A204.1 (cell line): ENCODE results near the gene APC2.
"Not testable (repeated sequence)": the region's sequence is repeated elsewhere in the genome, so short reads cannot be mapped to it uniquely, and the experiment has no call there.

Experiments used
- FAIRE-seq: peaks from 2 replicates; lab custom pipeline; 2012; peaks lifted over from hg19 to GRCh38; lab: Jason Lieb, UNC

Gene APC2

DNA sequence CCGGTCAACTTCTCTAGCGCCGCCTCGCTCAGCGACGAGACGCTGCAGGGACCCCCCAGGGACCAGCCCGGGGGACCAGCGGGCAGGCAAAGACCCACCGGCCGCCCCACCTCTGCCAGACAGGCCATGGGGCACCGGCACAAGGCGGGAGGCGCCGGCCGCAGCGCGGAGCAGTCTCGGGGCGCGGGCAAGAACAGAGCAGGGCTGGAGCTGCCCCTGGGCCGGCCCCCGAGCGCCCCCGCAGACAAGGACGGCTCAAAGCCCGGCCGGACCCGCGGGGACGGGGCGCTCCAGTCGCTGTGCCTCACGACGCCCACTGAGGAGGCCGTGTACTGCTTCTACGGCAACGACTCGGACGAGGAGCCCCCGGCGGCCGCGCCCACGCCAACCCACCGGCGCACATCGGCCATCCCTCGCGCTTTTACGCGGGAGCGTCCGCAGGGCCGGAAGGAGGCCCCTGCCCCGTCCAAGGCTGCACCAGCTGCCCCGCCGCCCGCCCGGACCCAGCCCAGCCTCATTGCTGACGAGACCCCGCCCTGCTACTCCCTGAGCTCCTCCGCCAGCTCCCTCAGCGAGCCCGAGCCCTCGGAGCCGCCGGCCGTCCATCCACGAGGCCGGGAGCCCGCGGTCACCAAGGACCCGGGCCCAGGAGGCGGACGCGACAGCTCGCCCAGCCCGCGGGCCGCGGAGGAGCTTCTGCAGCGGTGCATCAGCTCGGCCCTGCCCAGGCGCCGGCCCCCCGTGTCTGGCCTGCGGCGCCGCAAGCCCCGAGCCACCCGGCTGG is 17.8 kb downstream of the APC2 start:
- no peak for FAIRE-seq

DNA sequence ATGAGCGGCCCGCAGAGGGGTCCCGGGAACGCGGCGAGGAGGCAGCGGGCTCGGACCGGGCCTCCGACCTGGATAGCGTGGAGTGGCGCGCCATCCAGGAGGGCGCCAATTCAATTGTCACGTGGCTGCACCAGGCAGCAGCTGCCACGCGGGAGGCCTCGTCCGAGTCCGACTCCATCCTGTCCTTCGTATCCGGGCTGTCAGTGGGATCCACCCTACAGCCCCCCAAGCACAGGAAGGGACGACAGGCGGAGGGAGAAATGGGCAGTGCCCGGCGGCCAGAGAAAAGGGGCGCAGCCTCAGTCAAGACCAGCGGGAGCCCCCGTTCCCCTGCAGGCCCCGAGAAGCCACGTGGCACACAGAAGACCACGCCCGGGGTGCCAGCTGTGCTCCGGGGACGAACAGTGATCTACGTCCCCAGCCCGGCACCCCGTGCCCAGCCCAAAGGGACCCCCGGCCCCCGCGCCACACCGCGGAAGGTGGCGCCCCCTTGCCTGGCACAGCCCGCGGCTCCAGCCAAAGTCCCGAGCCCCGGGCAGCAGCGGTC is 18.4 kb downstream of the APC2 start:
- no peak for FAIRE-seq

DNA sequence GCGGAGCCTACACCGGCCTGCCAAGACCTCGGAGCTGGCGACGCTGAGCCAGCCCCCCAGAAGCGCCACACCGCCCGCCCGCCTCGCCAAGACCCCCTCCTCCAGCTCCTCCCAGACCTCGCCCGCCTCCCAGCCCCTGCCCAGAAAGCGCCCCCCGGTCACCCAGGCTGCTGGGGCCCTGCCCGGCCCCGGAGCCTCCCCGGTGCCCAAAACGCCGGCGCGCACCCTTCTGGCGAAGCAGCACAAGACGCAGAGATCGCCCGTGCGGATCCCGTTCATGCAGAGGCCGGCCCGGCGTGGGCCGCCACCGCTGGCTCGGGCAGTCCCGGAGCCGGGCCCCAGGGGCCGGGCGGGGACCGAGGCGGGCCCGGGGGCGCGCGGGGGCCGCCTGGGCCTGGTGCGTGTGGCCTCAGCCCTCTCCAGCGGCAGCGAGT is 18.9 kb downstream of the APC2 start:
- no peak for FAIRE-seq

DNA sequence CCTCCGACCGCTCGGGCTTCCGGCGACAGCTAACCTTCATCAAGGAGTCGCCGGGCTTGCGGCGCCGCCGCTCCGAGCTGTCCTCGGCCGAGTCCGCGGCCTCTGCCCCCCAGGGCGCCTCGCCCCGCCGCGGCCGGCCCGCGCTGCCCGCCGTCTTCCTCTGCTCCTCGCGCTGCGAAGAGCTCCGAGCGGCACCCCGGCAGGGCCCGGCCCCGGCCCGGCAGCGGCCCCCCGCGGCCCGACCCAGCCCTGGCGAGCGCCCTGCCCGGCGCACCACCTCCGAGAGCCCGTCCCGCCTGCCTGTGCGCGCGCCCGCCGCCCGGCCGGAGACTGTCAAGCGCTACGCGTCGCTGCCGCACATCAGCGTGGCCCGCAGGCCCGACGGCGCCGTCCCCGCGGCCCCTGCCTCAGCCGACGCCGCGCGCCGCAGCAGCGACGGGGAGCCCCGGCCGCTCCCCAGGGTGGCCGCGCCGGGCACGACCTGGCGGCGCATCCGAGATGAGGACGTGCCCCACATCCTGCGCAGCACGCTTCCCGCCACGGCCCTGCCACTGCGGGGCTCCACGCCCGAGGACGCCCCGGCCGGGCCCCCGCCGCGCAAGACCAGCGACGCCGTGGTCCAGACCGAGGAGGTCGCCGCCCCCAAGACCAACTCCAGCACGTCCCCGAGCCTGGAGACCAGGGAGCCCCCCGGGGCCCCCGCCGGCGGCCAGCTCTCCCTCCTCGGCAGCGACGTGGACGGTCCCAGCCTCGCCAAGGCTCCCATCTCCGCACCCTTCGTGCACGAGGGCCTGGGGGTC is 19.5 kb downstream of the APC2 start:
- FAIRE-seq = no peak

DNA sequence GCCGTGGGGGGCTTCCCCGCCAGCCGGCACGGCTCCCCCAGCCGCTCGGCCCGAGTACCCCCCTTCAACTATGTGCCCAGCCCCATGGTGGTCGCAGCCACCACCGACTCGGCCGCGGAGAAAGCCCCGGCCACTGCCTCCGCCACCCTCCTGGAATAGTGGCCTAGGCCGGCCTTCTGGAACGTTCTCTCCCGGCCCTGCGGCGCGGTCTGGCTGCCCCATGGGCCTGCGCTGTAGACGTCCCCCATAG is 20.1 kb downstream of the APC2 start:
- no peak for FAIRE-seq

DNA sequence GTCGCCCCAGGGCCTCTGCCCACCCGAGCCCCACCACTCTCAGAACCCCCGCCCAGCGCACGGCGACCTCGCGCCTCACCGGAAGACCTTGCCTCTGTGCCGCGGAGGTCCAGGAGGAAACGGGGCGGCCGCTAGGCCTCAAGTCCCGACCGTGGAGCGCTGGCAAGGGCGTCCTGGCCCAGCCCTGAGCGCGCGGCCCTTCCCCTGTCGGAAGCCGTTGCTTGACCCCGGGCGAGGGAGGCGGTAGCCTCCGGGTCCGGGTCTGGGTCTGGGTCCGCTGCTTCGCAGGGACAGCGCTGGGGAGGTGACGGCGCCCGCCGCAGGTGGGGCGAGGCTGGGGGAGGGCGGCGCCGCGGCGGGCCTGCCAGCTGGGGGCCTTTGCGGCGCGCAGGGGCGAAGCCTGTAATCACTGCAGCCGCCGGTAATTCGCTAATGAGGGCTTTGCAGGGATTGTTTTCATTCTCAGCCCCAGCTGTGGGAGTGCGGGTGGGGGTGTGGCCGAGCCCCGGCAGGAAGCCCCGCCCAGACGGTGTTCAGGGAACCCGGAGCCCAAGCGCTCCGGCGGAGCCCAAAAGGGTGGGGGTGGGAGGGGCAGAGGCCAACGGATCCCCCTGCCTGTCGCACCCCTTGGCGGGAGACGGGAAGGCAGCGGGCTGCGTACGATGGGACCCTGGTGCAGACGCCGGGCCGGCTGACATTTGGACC is 20.5 kb downstream of the APC2 start:
- no peak for FAIRE-seq

DNA sequence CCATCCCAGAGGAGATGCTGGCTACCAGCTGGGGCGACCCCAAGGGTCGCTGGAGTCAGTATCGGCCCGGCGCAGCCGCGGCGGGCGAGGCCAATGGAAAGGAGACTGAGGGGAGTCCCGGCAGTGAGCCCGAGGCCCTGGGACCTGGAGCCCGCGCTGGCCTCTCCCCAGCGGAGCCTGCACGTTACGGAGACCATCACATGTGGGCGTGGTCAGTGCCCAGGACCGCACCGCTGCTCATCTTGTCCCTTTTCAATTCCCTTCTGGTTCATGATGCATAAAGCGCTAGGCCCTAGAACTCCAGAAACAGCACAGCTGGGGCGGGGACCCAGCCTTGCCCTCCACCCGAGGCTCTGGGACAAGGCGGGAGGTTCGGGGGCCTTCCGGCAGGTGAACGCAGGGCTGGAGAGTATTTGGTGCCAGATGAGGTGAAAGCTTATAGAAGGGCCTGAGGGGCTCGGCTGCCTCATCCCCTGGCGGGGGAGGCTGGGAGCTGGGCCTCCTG is 21.1 kb downstream of the APC2 start:
- no peak for FAIRE-seq

DNA sequence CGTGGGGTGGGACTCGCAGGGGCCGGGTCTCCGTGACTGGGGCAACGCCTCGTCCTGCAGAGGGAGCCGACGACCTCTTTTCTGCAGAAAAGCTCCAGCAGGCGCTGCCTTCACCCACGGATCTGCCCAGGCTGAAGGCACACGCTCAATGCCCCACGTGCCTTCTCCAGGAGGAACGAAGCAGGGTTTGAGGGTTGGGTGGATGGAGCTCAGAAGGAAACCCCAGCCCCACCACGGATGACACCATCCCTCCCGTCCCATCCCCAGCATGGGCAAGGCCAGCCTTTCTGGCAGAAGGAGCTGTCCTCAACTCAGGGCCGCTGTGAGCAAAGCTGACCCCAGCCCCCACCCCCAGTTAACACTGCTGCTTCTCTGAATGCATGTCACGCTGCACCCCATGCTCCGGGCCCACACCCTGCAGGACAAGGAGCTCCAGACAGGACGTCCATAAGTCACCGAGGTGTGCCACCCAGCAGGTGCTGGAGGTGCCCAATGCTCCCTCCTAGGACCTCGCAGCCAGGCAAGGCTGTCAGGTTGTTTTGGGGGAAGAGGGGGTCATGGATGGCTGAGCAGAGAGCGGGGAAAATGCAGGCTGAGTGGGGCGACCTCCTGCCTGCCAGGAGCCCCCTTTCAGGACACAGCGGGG is 21.7 kb downstream of the APC2 start:
- no peak for FAIRE-seq

DNA sequence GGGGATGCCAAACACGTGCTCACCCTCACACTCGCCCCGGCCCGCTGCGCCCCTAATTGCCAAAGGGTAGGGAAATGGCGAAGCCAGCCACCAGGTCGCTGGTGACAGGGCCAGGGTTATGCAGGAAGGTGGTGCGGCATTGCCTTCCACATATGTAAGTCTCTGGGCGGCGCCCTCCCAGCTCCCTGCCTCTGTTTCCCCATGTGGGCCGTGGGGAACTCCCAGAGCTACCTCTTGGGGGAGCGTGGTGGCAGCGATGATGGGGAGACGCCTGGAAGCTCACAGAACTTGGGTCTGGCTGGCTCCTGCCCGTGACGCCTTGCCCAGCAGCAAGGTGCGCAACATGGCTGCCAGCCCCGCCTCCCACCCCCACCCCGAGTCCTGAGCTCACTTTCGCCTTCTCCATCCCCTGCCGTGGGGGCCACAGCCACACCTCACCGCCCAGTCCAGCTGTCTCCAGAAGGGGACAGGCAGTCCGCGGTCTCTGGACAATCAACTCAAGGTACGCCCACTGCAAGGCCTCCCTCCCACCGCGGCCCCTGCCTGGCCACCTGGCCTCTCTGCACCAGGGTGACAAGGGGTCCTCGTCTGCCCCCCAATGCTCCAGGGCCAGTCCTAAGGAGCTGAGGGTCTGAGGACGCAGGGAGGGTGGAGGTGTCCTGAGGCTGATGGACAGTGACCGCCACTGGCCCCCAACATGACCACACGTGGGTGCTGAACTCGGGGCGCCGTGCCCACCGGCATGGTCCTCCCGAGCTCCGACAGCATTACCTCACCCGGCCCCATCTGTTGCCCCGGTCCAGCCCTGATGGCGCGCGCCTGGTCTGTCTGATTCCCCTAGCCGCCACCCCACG is 22.5 kb downstream of the APC2 start:
- FAIRE-seq = no peak

DNA sequence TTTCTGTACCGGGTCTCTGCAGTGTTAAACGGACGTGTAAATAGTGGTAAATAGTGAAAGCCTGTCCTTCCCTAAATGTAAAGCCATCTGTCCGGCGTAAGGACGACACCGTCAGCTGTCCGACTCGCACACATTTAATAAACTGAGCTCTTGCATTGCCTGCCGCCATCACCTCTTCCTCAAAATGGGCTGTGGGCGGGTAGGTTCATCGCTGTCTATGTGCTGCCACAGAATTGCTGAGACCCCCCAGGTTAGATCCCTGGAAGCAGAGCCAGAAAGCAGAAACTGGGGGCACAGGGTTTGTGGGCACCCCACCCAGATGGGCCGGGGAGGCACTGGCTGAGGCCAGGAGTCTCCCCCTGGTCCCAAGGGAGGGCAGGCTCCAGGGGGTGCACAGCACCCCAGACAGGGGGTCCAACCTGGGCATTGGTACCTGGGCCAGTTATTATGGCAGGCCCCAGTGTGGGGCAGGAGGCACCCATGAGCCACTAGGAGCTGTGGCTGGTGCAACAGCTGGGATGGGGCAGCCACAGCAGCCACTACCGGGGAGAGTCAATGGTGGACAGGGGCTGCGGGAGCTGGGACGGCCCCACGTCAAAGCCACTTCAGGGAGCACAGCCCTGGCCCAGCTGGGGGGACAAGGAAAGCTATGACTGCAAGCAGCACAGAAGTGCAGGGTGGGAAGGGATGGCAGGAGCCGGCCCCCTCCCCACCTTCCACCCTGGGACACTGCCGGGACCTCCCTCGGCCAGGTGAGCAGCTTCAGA is 23.3 kb downstream of the APC2 start:
- no peak for FAIRE-seq

DNA sequence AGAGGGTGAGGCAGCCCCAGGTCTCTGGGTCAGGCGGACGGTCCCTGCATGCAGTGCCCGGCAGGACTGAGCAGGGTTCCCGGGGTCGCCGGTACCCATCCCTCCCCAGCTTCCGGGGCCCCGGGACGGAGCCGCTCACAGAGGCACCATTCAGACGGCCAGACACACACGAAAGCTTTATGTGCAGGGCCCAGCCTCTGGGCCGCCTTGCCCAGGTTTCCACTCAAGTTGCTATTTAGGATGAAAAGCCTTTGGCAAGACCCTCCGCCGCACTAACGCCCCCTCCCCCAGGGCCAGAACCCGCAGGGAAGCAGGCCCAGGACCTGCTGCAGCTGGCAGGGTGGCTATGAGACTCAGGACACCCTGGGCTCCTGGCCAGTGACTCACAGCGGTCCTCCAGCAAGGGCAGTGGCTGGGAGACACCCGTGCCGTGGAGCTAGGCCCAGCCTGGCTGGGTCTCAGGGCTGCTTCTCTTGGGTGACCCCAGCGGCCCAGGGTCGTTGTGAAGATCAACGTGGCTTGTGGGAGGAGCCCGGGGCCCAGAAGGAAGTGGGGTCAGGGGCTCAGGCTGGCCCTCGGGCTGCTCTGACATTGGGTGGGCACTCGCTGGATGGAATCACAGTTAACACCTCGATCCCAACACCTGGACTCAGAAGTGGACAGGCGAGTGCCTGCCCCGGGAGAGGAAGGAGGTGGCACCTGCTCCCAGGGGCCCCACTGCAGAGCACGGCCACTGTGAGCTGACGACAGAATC is 24.3 kb downstream of the APC2 start:
- no peak for FAIRE-seq

DNA sequence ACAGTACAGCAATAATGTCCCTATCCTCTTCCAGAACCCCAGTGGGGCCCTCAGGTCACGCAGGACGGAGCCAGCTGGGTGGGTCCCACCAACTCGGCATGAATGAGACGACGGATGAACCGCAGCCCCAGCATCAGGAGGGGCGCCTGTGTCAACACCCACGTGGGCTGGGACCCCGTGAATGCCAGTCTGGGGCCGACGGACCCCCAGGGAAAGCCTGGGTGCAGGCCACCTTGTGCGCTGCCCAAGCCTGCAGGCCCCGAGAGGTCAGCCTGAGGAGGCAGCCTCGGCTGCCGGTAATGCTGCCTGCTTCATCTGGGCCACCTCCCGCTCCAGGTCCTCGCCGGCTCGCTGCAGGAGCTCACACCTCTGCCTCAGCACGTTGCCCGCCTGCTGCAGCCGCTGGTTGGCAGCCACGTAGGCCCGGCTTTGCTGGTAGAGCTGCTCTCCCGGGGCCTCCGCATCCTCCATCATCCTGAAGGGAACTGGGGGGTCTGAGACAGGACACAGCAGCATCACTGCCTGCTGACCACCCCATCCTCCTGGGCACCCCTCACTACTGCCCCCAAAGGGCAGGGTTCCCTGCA is 24.9 kb downstream of the APC2 start:
- FAIRE-seq = no peak

DNA sequence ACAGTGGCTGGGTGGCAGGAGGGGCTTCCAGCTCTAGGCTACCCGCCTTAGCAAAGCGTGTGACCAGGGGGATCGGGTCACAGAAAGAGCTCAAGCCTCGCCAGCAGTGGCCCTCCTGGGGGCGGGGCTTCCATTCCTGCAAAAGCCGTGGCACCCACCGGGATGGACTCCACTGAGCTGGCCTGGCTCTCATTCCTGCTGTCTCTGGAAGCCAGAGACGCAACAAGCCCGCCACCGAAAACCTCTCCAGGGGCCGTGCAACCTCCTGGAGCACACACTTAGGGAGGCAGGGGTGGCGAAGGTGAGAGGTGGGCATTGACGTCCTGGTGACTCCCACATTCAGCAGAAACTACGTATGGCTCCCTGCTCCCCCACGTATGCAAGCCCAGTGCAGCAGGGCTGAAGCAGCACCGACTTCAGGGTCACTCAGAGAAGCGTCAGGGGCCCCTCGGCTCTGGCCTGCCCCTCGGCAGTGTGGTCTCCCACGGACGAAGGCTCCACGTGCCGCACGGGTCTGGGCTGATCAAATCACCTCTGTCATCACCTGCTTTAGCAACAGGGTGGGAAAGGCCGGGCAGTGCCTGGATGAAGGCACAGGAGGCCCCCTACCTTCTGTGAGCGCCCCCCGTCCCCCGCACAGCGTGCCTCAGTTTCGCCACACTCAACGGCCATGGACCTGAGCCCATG is 26.0 kb downstream of the APC2 start:
- FAIRE-seq = no peak

DNA sequence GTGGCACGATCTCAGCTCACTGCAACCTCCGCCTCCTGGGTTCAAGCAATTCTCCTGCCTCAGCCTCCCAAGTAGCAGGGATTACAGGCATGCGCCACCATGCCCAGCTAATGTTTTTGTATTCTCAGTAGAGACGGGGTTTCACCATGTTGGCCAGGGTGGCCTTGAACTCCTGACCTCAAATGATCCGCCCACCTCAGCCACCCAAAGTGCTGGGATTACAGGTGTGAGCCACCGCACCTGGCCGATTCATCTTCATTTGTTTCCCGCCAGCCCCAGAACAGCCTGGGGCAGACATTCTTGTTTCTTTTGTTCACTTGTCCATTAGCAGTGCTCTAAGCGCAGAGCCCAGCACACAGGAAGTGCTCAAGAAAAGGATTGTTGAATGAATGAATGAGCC is 27.1 kb downstream of the APC2 start:
- FAIRE-seq = not testable (repeated sequence)

DNA sequence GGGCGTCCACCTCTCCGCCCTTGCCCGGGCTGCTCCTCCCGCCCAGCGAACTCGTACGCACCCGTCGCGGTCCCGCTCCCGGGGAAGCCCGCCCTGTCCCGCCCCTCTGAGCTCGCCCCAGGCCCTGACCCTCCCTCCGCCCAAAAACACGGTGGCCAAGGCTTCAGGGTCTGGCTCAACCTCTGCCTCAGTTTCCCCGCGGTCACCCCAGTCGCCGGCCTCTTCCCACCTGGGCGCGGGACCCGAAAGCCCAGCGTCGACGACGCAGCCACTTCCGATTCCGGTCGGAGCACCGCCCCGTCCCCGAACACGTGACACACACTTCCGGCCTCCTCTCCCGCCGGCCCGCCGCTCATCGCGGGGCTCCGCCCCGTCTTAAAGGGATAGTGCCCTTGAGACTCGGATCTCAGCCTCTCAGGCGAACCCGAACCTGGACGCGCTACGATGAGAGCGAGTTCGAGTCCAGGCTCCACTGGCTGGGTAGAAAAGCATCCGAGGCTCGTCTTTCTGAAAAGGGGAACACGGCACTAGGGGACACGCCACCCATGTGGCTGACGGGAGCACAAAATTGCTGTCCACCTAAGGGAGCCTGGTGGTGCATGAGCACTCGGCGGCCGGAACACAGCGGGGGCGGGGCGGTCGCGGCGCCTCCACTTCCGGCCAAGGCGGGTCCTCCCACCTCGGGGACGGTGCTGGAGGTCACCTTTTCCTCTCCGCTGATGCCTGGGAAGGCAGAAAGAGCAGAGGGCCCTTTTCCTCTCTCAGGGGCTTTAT is 29.2 kb downstream of the APC2 start, which contains the start of gene C19orf25:
Gene C19orf25, minus strand, starts transcription at position 282 of the 774 bp plus-strand sequence. CDS start 312 bp downstream, outside the sequence.
- peak; percentile 92 for FAIRE-seq

DNA sequence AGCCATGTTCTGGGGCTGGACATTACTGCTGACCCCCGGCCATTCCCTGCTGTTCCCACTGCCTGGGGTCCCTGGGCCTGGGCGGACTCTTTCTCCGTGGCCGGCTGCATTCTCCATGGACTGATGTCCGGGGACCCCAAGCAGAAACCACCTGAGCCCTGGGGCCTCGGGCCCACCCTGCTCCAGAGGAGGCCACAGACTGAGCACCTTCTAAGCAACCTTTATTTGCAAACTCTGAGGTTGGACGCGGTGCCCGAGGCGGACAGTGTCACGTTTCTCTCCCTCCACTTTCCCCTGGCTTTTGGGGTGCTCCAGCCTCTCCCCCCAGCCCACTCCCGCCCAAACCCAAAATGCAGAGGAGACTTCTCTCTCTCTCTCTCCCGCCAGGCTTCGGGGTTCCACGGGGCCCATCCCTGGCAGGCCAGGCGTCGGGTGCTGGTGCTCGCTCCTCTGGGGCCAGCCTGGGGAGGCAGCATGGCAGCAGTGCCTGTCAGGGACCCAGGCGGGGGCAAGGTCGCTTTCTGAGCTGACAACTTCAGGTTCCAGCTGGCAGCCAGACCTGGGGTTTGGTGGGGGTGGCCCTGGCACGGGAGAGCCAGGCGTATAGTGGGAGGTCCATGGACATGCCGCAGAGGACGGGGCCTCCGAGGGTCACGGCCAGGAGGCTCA is 31.4 kb downstream of the APC2 start:
- FAIRE-seq = no peak

DNA sequence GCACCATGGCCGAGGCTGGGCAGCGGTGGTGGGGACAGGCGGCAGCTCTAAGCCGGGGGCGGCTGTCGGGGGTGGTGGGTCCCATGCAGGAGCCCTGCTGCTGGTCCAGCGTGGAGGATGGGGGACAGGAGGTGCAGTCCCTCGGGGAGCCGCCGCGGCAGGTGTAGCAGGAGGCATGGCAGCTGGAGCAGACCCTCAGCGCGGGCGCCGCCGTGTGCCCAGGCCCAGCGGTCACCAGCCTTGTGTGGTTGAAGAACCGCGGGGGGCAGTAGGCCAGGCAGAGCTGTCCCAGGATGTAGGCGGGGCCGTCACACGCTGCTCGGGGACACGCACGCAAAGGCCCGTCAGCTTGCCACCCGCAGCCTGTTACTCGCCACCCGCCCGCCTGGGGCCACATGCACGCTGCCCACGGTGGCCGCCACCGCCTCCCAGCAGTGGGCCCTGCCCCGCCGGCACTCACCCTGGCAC is 32.0 kb downstream of the APC2 start:
- FAIRE-seq = no peak
